ENCODE measurements around the gene RCBTB1.

RCBTB1 gene

GRCh38 chr13:49502954-49503353 is 82.4 kb downstream of the RCBTB1 start:
- peak; percentile 14 for DNase-seq

GRCh38 chr13:49499889-49500660 is 85.3 kb downstream of the RCBTB1 start:
- peak; percentile 80 for DNase-seq

DNA sequence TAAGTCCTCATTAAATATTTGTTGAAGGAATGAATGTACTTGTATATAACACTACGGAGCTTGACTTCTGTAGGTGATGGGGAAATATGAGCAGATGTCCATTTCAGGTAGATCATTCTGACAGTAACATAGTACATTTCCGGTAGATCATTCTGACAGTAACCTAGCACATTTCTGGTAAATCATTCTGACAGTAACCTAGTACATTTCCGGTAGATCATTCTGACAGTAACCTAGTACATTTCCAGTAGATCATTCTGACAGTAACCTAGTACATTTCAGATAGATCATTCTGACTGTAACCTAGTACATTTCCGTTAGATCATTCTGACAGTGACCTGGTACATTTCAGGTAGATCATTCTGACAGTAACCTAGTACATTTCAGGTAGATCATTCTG is 87.2 kb downstream of the RCBTB1 start:
- DNase-seq = no peak

DNA sequence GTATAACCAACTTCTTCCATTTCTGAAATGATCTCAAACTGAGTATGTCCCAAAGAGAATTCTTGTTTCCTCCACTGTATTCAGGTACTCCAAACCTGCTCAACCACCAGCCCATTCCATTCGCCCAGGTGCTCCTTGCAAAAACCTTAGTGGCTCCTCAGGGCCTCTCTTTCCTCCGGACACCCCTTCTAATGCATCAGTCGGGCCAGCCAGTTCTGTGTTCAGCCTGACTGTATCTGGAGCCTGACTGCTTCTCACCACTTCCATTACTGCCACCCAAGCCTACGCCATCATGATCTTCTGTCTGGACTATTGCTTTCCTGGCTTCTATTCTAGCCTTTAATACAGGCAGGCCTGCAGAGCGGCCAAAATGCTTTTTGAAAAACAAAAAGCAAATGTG is 88.1 kb downstream of the RCBTB1 start:
- DNase-seq = no peak

DNA sequence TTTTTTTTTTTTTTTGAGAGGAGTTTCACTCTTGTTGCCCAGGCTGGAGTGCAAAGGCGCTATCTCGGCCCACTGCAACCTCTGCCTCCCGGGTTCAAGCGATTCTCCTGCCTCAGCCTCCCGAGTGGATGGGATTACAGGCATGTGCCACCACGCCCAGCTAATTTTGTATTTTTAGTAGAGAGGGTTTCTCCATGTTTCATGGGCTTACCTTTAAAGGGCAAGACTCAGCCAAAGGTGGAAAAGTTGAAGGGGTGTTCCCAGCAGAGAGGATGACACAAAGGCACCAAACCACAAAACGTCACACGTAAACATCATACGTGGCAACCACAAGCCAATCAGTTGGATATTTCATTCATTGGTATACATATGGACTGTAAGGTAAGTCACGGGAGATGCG is 88.5 kb downstream of the RCBTB1 start:
- peak; percentile 17 for DNase-seq

- DNase-seq = peak; percentile 95
Observed at GRCh38 chr13:49495783-49496762, 89.3 kb downstream of the RCBTB1 start, which contains the start of gene PHF11. Gene PHF11, plus strand, starts transcription at chr13:49495953. Its CDS starts 49 bp downstream, at chr13:49496002.

DNA sequence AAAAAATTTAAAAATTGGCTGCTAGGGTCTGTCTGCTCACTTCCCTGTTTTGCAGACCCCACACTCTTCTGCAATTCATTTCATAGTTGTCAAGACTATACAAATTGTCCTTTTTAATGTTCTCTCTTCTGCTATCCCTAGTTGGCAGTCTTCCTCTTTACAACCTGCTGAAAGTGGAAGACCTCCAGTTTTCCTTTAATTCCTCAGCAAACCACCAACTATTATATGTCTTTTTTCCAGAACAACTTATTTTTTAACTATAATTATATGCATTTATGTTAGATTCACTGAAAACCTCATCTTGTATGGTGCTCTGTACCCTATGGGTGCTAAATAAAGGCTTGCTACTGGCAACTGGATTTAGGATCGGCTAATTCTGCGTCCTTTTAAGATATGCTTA is 90.7 kb downstream of the RCBTB1 start:
- DNase-seq = peak; percentile 33

GRCh38 chr13:49488563-49488962 is 96.8 kb downstream of the RCBTB1 start:
- no peak for DNase-seq
